ENCODE data around the gene KLHL42.
A peak's percentile ranks its signal among the peaks of the same experiment; 100 is the strongest.

Gene KLHL42

GRCh38 chr12:27807063-27807703 is 27.1 kb downstream of the KLHL42 start:
- H2AFZ ChIP-seq (ENCODE audit: low read length): no peak overlapping the region

GRCh38 chr12:27808841-27809240 is 28.8 kb downstream of the KLHL42 start:
- no peaks in the 10 kb centered on the region for H4K20me1 ChIP-seq (ENCODE audit: insufficient read depth, low read length)
- H2AFZ ChIP-seq (ENCODE audit: low read length): no peak overlapping the region
- no peak overlapping the region for H3K4me3 ChIP-seq (ENCODE audit: low read depth, low read length, poor library complexity, severe bottlenecking)
- no peak overlapping the region for H3K9ac ChIP-seq (ENCODE audit: low read length)
- no peak overlapping the region for H3K27ac ChIP-seq (ENCODE audit: low read depth, low read length, poor library complexity, severe bottlenecking)
- no peaks in the 10 kb centered on the region for H3K9me2 ChIP-seq (ENCODE audit: low read depth, low read length)
- H3K79me2 ChIP-seq (ENCODE audit: insufficient read depth, low read length): no peaks in the 10 kb centered on the region
- H3K27me3 ChIP-seq (ENCODE audit: insufficient read depth, low read length): no peaks in the 10 kb centered on the region
- TF ChIP-seq, protein P1, sequence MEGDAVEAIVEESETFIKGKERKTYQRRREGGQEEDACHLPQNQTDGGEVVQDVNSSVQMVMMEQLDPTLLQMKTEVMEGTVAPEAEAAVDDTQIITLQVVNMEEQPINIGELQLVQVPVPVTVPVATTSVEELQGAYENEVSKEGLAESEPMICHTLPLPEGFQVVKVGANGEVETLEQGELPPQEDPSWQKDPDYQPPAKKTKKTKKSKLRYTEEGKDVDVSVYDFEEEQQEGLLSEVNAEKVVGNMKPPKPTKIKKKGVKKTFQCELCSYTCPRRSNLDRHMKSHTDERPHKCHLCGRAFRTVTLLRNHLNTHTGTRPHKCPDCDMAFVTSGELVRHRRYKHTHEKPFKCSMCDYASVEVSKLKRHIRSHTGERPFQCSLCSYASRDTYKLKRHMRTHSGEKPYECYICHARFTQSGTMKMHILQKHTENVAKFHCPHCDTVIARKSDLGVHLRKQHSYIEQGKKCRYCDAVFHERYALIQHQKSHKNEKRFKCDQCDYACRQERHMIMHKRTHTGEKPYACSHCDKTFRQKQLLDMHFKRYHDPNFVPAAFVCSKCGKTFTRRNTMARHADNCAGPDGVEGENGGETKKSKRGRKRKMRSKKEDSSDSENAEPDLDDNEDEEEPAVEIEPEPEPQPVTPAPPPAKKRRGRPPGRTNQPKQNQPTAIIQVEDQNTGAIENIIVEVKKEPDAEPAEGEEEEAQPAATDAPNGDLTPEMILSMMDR (IDR thresholded peaks at IDR 0.05; ENCODE audit: low read length): no peak
- TF ChIP-seq EZH2 (IDR thresholded peaks at IDR 0.05; ENCODE audit: borderline replicate concordance, low read length): no peak
- H3K4me1 ChIP-seq (ENCODE audit: insufficient read depth, low read length, severe bottlenecking): peaks cover 13% of the 10 kb centered on the region
- H3F3A ChIP-seq (ENCODE audit: insufficient read depth, low read length): no peaks in the 10 kb centered on the region
- no peak overlapping the region for H3K4me2 ChIP-seq (ENCODE audit: low read length)
- H3K36me3 ChIP-seq (ENCODE audit: insufficient read depth, low read length): no peaks in the 10 kb centered on the region; the same call in 1 of the 2 replicates
- H3K9me3 ChIP-seq (ENCODE audit: low read length): no peaks in the 10 kb centered on the region

More at GRCh38 chr12:27807063-27807703, 27.1 kb downstream of the KLHL42 start:
- Histone ChIP-seq H3K79me2 (ENCODE audit: insufficient read depth, low read length) (no peaks in the 10 kb centered on the region), H3K9me2 (ENCODE audit: low read depth, low read length) (no peaks in the 10 kb centered on the region), H3F3A (ENCODE audit: insufficient read depth, low read length) (no peaks in the 10 kb centered on the region), H3K36me3 (ENCODE audit: insufficient read depth, low read length) (no peaks in the 10 kb centered on the region), H4K20me1 (ENCODE audit: insufficient read depth, low read length) (no peaks in the 10 kb centered on the region), H3K27ac (ENCODE audit: low read depth, low read length, poor library complexity, severe bottlenecking) (no peak overlapping the region), H3K9ac (ENCODE audit: low read length) (no peak overlapping the region), H3K9me3 (ENCODE audit: low read length) (no peaks in the 10 kb centered on the region), H3K4me1 (ENCODE audit: insufficient read depth, low read length, severe bottlenecking) (peaks cover 13% of the 10 kb centered on the region), H3K4me2 (ENCODE audit: low read length) (no peak overlapping the region), H3K27me3 (ENCODE audit: insufficient read depth, low read length) (no peaks in the 10 kb centered on the region), H3K4me3 (ENCODE audit: low read depth, low read length, poor library complexity, severe bottlenecking) (no peak overlapping the region)
- TF ChIP-seq EZH2 (IDR thresholded peaks at IDR 0.05; ENCODE audit: borderline replicate concordance, low read length): no peak
- TF ChIP-seq, protein P1 (IDR thresholded peaks at IDR 0.05; ENCODE audit: low read length): peak; percentile 43; the same call in 1 of the 2 replicates

GRCh38 chr12:27810756-27811155 is 30.7 kb downstream of the KLHL42 start:
- no peaks in the 10 kb centered on the region for H3F3A ChIP-seq (ENCODE audit: insufficient read depth, low read length)
- no peaks in the 10 kb centered on the region for H3K9me3 ChIP-seq (ENCODE audit: low read length)
- peaks cover 5% of the 10 kb centered on the region; the same call in 1 of the 2 replicates for H3K36me3 ChIP-seq (ENCODE audit: insufficient read depth, low read length)
- no peak overlapping the region for H2AFZ ChIP-seq (ENCODE audit: low read length)
- no peaks in the 10 kb centered on the region for H3K79me2 ChIP-seq (ENCODE audit: insufficient read depth, low read length)
- TF ChIP-seq, protein P1 (IDR thresholded peaks at IDR 0.05; ENCODE audit: low read length): no peak
- no peak for TF ChIP-seq EZH2 (IDR thresholded peaks at IDR 0.05; ENCODE audit: borderline replicate concordance, low read length)
- no peak overlapping the region for H3K27ac ChIP-seq (ENCODE audit: low read depth, low read length, poor library complexity, severe bottlenecking)
- H3K4me3 ChIP-seq (ENCODE audit: low read depth, low read length, poor library complexity, severe bottlenecking): no peak overlapping the region
- H4K20me1 ChIP-seq (ENCODE audit: insufficient read depth, low read length): no peaks in the 10 kb centered on the region
- H3K4me2 ChIP-seq (ENCODE audit: low read length): no peak overlapping the region
- H3K9ac ChIP-seq (ENCODE audit: low read length): no peak overlapping the region
- peaks cover 17% of the 10 kb centered on the region for H3K4me1 ChIP-seq (ENCODE audit: insufficient read depth, low read length, severe bottlenecking)
- no peaks in the 10 kb centered on the region for H3K9me2 ChIP-seq (ENCODE audit: low read depth, low read length)
- no peaks in the 10 kb centered on the region for H3K27me3 ChIP-seq (ENCODE audit: insufficient read depth, low read length)

Data from OCI-LY1 (cell line).